GM20431 (cell line): Measurements from ENCODE around the gene RSRP1.

Source experiments
- in situ Hi-C: fragments of 300-500 bp; cut with MseI, MboI; formaldehyde crosslinking; loops from one replicate; pipeline ENCODE4 v1.15.0; 2020; ENCODE audit warnings: low sequenced_read_pairs; ENCODE audit not compliant: unreplicated experiment

The RSRP1 gene

DNA sequence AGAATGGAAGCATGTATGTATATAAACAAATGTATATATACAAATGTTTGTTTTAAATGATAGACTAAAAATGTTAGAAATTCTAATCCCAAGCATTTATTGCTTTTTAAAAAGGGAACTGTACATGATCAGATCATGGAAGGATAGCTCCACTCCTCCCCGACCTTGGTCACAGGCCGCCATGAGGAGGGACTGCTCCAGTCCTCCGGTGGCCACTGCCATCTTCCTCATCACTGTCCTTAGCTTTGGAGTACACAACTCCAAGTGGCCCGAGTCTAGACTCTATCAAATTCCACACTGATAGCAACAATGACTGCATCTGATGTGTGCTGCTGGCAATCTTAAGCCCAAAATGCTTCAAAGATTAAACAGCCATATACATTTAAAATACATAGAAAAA is 24.6 kb downstream of the RSRP1 start:
- in situ Hi-C loops = loop anchor here (25.0 kb wide), 2 partner anchors 360 to 535 kb away; no protein-coding TSS in a partner anchor

DNA sequence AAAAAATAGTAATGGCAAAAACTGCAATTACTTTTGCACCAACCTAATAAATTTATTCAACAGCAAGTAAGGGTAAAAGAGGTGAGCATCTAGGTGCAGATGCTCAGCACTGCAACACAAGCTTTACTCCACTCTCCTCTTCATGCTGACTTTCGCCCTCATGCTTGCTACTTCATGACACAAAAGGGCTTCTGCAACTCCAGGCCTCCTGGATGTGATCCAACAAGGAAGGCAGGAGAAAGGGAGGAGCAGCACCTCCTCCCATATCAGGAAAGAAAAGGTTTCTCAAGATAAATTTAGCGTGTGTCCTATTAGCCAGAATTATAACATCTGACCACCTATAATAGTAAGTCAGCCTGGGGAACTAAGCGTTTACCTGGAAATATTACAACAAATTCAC is 26.6 kb downstream of the RSRP1 start:
- in situ Hi-C loops = loop anchor here (25.0 kb wide), 2 partner anchors 358 to 533 kb away; no protein-coding TSS in a partner anchor

DNA sequence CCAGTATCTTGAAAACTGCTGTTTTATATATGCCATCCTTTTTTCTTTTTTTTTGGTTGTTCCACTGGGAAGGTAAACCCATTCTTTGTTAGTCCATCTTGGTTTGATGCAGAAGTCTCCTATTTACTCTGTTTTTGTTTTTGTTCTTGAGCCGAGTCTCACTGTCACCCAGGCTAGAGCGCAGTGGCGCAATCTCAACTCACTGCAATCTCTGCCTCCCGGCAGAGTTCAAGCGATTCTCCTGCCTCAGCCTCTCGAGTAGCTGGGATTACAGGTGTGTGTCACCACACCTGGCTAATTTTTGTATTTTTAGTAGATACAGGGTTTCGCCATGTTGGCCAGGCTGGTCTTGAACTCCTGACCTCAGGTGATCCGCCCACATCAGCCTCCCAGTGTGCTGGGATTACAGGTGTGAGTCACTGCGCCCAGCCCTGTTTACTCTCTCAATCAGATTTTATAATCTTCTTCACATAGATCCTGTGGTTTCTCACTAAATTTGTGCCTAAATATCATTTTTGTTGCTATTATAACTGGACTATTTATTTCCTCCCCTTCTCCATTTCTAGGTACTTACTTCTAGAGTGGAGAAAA is 27.5 kb downstream of the RSRP1 start:
- in situ Hi-C loops = loop anchor here (25.0 kb wide), 2 partner anchors 357 to 532 kb away; no protein-coding TSS in a partner anchor

DNA sequence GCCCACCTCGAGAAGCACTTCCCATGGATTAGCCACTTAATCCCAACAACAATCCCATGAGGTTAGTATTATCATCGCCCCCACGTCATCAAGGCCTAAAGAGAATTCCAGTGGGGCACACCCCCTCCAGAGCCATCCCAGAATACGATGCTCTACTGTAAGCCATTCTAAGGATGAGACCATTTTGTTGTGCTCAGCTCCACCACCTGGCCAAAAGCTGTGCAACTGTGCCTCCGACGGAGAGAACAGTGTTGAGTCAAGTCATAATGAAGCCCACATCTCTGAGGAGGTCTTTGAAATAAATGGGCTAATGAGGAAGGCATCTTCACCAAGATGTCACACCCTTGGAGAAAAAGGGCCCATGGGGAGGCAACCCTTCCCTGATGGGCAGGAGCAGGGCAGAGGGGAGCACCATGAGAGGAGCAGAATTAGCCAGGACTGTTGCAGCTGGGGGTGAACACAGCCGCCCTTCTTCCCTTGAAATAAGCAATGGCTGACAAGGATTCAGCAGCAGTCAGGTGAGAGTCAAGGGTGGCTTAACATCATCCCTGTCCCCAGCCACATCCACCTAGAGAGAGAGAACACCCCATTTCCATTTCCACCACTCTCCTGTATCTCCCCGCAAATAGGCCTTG is 29.5 kb downstream of the RSRP1 start:
- in situ Hi-C loops = loop anchor here (25.0 kb wide), 2 partner anchors 355 to 530 kb away; no protein-coding TSS in a partner anchor

DNA sequence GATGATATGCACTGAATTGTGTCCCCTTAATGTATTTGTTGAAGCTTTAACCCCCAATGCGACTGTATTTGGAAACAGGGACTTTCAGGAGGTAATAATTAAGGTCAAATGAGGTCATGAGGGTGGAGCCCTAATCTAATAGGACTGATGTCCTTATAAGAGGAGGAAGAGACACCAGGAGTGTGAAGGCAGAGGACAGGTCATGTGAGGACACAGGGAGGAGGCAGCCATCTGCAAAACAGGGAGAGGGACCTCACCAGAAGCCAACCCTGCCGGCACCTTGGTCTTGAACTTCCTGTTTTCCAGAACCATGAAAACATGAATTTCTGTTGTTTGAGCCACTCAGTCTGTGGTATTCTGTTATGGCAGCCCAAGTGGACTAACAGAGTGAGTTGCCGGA is 30.2 kb downstream of the RSRP1 start:
- in situ Hi-C loops = loop anchor here (25.0 kb wide), 2 partner anchors 355 to 530 kb away; no protein-coding TSS in a partner anchor

DNA sequence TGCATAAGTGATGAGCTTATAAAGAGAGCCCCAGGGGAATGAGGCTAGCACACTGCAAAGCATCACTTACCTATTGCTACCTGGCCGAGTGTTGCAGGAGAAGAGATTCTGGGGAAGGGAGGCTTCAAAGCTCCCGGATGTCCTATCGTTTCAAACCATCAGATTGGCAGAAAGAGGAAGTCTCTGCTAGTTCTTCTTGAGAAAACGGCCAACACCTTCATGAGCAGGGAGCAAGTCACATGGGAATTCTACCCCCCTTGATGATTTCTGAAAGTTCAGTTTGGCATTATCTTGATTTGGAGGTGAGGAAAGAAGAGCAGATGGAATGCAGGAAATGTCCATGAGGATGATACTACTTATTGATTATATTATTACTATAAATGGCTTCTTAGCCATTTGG is 31.1 kb downstream of the RSRP1 start:
- in situ Hi-C loops = loop anchor here (25.0 kb wide), 2 partner anchors 354 to 529 kb away; no protein-coding TSS in a partner anchor

DNA sequence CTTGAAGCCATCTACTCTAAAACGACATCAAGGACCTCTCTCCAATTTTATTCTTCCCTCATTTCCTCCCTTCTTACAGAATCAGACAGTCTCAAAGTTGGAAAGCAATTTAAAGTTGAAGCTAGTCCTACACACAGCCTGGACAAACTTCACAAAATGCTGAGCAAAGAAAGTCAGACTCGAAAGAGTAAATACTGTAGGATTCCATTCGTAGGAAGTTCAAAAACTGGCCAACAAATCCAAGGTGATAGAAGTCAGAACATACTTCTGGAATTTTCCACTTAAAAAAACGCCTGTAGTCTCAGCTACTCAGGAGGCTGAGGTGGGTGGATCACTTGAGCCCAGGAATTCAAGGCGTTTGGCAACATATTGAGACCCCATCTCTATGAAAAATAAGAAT is 34.5 kb downstream of the RSRP1 start:
- in situ Hi-C loops = loop anchor here (25.0 kb wide), 2 partner anchors 350 to 525 kb away; no protein-coding TSS in a partner anchor

DNA sequence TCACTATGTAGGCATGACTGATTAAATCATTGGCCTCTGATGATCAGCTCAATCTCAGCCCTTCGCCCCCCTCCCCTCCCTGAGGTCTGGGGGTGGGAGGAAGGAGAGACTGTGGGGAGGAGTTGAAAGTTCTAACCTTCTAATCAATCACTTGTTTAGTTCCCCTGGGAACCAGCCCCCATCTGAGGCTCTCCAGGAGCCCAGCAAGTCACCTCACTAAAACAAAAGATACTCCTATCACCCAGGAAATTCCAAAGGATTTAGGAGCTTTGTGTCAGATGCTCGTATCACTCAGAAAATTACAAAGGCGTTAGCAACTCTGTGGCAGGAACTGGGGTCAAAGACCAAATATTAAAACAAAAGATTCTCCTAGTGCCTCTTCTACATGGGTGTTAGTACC is 36.5 kb downstream of the RSRP1 start:
- in situ Hi-C loops = loop anchor here (25.0 kb wide), 2 partner anchors 348 to 523 kb away; no protein-coding TSS in a partner anchor

DNA sequence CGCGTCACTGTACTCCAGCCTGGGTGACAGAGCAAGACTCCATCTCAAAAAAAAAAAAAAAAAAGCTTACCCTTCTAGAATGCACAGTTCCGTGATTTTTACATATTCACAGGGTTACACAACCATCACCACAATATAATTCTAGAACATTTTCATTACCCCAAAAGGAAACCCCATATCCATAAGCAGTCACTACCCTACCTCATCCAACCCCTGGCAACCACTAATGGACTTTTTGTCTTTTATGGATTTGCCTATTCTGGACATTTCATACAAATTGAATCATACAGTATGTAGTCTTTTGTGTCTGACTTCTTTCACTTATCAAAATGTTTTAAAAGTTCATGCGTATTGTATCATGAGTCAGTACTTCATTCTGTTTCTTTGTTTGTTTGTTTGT is 37.7 kb downstream of the RSRP1 start:
- in situ Hi-C loops = loop anchor here (25.0 kb wide), 2 partner anchors 347 to 522 kb away; no protein-coding TSS in a partner anchor

DNA sequence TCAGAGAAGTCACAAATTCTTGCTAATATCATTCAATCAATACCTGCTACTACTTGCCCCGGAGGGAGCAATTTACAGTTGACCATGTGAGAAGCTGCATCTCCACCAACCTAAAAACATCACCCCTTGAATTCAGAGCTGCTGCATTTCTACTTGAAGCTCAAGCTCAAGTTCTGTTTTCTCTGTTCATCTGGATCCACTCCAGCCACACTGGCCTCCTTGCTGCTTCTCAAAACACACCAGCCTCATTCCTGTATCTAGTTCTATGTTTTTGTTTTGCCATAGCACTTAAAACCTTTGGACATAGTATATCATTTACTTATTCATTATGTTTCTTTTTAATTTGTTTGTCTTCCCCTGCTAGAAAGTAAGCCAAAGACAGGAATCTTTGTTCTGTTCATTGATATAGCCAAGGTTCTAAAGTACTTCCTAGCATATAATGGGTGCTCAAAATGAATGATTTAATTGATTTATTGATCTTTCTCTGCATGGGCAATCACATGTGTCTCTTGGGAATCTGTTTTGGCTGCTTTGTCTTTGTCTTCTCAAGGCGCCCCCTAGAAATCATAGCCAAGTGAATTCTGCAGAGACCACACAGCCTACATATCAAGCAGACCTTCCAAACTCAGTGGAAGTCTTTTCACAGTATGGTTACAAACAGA is 38.6 kb downstream of the RSRP1 start:
- in situ Hi-C loops = loop anchor here (25.0 kb wide), 2 partner anchors 346 to 521 kb away; no protein-coding TSS in a partner anchor

DNA sequence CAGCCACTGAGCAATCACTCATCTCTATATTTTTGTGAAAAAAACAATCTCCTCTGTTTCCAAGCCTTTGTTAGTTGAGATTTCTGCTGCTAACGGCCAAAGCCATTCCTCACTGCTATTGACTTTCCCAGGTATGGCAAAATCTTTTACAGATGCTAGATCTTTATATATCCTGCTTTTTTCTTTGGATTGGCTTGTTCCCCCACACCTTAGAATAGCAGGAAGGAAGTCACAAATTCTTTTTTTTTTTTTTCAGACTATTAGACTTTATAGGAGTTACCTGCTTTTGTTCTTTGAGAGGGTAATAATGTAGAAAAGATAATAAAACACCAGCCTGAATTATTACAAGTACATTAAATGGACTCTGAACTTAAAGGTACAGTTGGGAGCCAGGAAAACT is 39.2 kb downstream of the RSRP1 start:
- in situ Hi-C loops = loop anchor here (25.0 kb wide), 2 partner anchors 346 to 521 kb away; no protein-coding TSS in a partner anchor

DNA sequence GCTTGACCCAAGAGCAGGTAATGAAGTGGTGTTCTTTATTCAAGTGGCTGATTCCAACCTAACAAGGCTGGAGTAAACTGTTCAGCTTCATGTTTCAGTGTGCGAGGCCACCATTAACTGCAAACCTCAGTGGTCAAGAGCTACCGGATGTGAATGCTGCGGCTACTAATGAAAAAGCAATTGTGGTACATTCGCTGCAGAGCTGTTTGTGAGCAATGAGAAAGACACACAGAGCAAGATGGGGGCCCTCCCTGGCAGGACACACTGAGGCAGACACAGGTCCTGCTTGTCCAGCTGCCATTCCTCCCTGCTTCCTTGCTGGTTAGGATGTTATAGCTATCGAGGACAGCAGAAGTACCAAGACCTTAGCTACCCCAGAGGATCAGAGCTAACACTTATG is 41.1 kb downstream of the RSRP1 start:
- in situ Hi-C loops = loop anchor here (25.0 kb wide), 2 partner anchors 344 to 519 kb away; no protein-coding TSS in a partner anchor

DNA sequence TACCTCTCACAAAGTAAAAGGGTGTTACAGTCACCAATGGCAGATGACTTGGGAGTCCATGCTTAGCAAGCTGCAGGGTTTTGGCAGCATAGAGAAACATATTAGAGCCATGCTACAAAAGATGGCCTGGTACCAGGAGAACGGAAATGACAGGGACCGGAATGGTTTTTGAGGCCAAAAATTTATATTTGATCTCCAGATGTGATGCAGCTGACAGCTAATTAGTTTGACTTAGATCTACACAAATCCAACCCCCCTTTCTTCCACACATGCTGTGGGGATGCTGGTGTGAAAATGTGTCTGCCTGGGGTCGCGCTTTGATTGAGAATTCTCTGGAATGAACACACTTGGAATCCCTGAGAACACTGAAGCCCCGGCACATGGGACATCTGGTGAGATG is 41.5 kb downstream of the RSRP1 start:
- in situ Hi-C loops = loop anchor here (25.0 kb wide), 2 partner anchors 343 to 518 kb away; no protein-coding TSS in a partner anchor

DNA sequence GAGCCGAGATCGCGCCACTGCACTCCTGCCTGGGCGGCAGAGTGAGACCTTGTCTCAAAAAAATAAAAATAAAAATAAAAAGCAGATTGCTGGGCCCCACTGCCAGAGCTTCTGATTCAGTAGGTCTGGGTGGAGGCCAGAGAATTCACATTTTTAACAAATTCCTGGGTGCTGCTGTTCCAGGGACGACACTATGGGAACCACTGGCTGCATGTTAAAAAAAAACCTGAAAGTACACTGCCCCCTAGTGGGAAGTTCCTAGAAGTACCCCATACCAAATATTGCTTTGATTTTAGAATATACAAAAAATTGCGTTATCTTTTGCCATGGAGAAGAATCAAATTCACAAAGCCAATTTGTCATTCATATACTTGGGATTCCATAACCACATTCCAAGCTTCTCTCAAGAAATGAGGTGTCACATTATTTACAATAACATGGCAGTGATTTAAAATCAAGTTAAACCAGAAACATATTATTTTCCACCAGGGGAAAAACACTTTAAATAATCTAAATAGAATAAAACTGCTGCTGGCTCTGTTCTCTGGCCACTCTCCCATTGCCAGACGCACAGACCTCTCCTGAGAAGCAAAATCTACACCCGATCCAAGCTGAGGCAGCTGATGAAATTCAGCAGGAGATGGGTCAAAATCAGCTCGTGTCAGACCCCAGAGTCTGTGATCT is 42.3 kb downstream of the RSRP1 start:
- in situ Hi-C loops = loop anchor here (25.0 kb wide), 2 partner anchors 343 to 518 kb away; no protein-coding TSS in a partner anchor

DNA sequence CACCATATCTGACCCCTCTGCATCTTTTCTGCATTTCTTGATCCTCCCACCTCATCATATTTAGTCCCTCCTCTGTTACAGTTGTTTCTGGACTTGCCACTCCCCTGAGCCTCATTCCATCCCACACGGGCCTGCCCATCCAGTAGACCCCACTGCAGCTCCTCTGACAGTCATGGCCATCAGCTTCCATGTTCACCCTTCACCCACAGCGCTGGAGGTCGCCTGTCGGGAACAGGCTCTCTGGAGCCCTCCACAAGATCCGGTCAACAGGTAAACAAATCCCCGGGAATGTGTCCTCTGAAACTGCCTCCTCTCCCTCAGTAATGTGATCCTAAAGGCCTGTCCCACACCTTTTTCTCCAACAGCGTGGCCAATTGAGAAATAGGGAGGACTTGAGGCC is 46.2 kb downstream of the RSRP1 start:
- in situ Hi-C loops = loop anchor here (25.0 kb wide), 2 partner anchors 339 to 514 kb away; no protein-coding TSS in a partner anchor

DNA sequence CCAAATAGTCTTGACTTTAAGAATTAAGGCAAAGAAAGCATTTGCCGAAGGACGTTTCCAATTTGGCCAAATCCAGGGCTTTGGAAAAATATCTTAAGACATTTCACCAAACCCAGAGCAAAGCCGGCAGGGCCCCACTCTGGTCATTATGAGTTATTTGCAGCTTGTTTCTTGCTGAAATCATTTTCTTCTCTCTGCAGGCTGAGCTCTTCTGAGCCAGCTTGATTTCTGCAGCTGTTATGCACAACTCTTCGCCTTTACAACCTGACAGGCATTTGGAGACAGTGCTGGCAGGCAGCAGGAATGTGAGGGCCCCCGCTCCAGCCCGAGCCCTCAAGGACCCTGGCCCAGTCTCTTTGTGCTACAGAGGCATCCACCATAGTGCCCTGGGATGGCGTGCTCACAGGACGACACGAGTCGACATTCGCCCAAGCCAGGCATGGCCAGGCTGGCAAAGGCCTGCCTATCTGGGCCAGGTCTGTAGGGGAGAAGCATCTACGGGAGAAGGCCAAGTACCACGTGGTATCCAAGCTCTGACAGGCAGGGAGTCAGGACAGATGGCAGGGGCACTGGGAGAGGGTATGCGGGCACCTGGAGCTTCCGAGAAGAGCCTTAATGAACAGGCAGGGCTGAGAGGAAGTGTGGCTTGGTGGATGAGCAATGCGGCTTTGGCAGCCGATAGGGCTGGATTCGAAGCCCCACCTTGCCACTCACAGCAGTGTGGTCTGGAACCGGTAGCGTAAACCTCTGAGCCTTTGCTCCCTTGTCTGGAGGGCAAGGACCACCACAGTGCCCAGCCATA is 47.2 kb downstream of the RSRP1 start:
- in situ Hi-C loops = loop anchor here (25.0 kb wide), 2 partner anchors 338 to 513 kb away; no protein-coding TSS in a partner anchor

DNA sequence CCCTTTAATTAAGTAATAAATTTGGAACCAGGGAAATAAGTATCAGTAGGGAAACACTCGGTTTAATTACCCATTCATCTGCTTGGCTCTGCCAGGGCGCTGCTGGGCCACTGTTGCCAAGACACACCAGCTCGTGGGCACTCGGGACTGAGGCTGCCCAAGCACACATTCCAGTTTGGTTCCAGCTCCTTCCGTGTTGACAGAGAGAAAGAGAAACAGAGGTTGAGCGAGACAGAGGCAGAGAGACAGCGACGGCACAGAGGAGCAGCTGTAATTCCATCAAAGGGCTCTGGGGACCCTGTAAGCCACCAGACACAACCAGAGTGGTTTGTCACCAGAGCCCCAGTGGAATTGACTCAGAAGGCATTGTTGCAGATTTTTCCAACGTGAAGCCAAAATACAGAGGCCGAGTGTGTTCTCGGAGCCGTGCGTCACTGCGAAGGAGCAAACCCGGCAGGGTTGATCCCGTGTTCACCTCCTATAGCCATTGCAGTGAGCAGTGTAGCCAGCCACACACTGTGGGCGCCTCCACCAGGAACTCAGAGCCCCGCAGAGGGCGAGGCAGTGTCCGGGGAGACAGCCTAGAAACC is 48.5 kb downstream of the RSRP1 start:
- in situ Hi-C loops = no loop called here

DNA sequence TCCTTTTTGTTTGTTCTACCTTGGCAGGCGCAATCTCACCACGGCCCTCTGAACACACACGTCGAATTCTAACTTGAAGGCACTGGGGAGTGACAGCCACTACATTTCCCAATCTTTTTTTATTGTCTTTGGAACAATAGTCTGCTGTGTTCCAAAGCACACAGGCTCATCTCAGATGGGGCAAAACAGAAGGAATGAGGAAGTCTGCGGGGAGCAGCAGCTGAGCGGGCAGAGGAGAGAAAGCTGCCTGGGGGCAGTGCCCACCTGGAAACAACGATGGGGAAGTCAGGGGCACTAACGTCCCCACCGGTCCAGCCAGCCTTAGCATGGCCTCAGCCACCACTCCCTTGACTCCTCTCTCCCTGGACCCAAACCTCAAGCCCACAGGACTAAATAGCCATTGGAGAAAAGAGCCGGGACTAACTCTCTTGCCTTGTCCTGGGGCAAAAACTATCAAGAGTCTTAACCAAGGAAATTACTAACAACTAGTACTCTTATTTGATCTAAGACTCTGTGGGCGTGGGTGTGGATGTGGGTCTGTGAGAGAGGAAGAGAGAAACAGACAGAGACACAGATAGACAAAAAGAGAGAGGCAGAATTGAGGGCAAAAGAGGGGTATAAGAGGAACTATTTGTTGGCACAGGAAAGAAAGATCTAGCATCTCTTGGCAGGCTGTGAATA is 49.1 kb downstream of the RSRP1 start:
- in situ Hi-C loops = no loop called here
